Uterus (tissue), 4 donors: ENCODE measurements around the gene NMS. TPM values are rescaled to one million over a fixed set of nuclear protein-coding genes. Genes with fewer than 3 reads are reported as not detected.

ENCODE experiments used
- DNase-seq, 2 donors: peaks; one replicate each; pipeline ENCODE4 v3.0.0-alpha.2; 2019 to 2020
- H3K27ac ChIP-seq, 2 donors: fragments of 200-600 bp; sonication (generic); 1 replicate in 1 of 2; 2 replicates in 1 of 2; pipeline ENCODE4 v1.5.1; 2016 to 2018
- H3K27me3 ChIP-seq, 2 donors: fragments of 200-600 bp; sonication (generic); one replicate each; pipeline ENCODE4 v1.5.1; 2018 to 2019; ENCODE audit warnings: control low read depth in 1 of 2
- H3K36me3 ChIP-seq, 2 donors: fragments of 200-600 bp; sonication (generic); one replicate each; pipeline ENCODE4 v1.5.1; 2019; ENCODE audit warnings: control low read depth in 1 of 2
- H3K4me1 ChIP-seq, 2 donors: fragments of 200-600 bp; sonication (generic); one replicate each; pipeline ENCODE4 v1.5.1; 2018 to 2019; ENCODE audit warnings: control low read depth in 1 of 2
- H3K4me3 ChIP-seq, 2 donors: fragments of 200-600 bp; sonication (generic); 1 replicate in 1 of 2; 2 replicates in 1 of 2; pipeline ENCODE4 v1.5.1; 2018 to 2019; ENCODE audit warnings: mild to moderate bottlenecking in 1 of 2
- H3K9me3 ChIP-seq, 2 donors: fragments of 200-600 bp; sonication (generic); one replicate each; pipeline ENCODE4 v1.5.1; 2019; ENCODE audit warnings: control low read depth in 1 of 2
- POLR2A ChIP-seq, 2 donors: fragments of 450-650 bp; IDR thresholded peaks; one replicate each; pipeline ENCODE4 v1.6.1; 2016; ENCODE audit warnings: antibody characterized with exemption in 2 of 2, mild to moderate bottlenecking in 1 of 2, moderate library complexity in 1 of 2
- intact Hi-C: fragments of 100-400 bp; cut with DNase I; formaldehyde crosslinking; loops from one replicate; pipeline ENCODE4 v1.15.1; 2023; ENCODE audit warnings: low total_unique reads
- total RNA-seq, 4 donors: library from RNA; depleted of rRNA in 3 of 4; stranded (reverse); fragments of >200 nt in 3 of 4; gene quantifications; one replicate each; pipeline versions ENCODE4 v1.1.0 to v1.2.4, GENCODE V29; 2014 to 2023
- TF ChIP-seq, protein P1 (sequence below), 4 experiments: fragments of 200-600 bp in 2 of 4; fragments of 450-650 bp in 2 of 4; sonication (generic) in 2 of 4; IDR thresholded peaks; one replicate each; pipeline ENCODE4 v1.5.1; 2016 to 2019; ENCODE audit warnings: antibody characterized with exemption in 4 of 4, mild to moderate bottlenecking in 2 of 4, moderate library complexity in 1 of 4
- donor health status: DM: yes; HTN: yes; CAD: no.

NMS gene, protein sequence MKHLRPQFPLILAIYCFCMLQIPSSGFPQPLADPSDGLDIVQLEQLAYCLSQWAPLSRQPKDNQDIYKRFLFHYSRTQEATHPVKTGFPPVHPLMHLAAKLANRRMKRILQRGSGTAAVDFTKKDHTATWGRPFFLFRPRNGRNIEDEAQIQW
- total RNA-seq, result not detected

DNA sequence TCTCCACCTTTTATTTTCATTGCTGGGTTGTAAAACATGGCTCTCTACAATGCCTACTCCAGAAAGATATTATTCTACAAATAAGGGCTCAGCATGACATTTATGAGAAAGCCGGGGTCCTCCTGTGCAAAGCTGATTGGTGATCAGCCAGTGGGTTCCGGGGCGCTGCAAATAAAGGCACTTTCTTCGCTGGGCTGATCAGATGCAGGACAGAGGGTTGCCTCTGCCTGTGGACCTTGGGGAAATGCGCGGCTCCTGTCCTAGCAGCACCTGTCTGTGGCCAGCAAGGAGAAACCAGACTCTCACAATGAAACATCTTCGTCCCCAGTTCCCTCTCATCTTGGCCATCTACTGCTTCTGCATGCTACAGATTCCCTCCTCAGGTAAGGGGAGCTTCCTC, at the start of gene NMS:
NMS (plus strand) TSS at position 301 of the 400 bp plus-strand sequence; CDS start at position 308, 7 bp downstream.
- Histone ChIP-seq H3K36me3 (no peaks in the 10 kb centered on the region), H3K4me3 (no peak within 1 kb of the TSS), H3K9me3 (no peaks in the 10 kb centered on the region), H3K27me3 (no peaks in the 10 kb centered on the region), H3K27ac (no peak within 1 kb of the TSS), H3K4me1 (no peaks in the 10 kb centered on the region)
- no peak for TF ChIP-seq POLR2A (IDR thresholded peaks at IDR 0.05)
- TF ChIP-seq, protein P1, sequence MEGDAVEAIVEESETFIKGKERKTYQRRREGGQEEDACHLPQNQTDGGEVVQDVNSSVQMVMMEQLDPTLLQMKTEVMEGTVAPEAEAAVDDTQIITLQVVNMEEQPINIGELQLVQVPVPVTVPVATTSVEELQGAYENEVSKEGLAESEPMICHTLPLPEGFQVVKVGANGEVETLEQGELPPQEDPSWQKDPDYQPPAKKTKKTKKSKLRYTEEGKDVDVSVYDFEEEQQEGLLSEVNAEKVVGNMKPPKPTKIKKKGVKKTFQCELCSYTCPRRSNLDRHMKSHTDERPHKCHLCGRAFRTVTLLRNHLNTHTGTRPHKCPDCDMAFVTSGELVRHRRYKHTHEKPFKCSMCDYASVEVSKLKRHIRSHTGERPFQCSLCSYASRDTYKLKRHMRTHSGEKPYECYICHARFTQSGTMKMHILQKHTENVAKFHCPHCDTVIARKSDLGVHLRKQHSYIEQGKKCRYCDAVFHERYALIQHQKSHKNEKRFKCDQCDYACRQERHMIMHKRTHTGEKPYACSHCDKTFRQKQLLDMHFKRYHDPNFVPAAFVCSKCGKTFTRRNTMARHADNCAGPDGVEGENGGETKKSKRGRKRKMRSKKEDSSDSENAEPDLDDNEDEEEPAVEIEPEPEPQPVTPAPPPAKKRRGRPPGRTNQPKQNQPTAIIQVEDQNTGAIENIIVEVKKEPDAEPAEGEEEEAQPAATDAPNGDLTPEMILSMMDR (IDR thresholded peaks at IDR 0.05), result no peak
- intact Hi-C loops, result no loop called here
- no peak for DNase-seq

DNA sequence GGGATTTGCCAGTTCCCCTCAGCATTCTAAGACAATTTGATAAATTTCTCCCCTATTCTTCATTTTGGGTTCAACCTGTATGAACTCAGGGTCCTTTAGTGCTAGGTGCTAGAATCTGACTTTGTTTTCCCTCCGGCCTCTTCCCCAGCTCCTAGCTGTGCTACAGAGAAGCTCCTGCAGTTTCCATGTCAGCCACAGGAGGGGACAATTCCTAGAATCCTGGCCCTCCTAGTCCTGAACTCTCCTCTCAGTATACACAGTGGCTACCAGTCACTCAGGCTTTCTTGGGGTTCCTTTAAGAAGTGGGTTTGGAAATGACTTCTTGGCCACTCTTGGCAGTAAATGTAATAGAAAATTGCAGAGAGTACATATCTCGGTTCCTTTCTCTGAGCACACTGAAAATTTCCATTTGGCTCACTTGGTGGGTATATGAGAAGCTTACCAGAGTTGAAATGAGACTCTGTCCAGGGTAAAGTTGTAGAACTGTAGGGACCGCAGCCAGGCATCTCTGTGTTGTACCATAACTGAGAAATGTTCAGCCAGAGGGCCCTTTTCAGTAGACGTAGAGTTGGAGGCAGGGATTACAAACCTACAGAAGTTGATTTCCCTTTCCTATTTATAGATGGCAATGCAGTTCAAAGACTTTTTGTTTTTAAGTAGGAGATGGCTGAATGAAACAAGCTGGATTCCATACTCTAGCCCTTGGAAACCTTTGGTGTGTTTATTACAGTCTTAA, 47.8 kb upstream of the NMS start:
- Histone ChIP-seq H3K4me1 (no peaks in the 10 kb centered on the region), H3K9me3 (no peaks in the 10 kb centered on the region), H3K27ac (no peak overlapping the region), H3K4me3 (no peak overlapping the region), H3K27me3 (no peaks in the 10 kb centered on the region), H3K36me3 (no peaks in the 10 kb centered on the region)
- intact Hi-C loops, result no loop called here
- no peak for TF ChIP-seq POLR2A (IDR thresholded peaks at IDR 0.05)
- TF ChIP-seq, protein P1 (IDR thresholded peaks at IDR 0.05), result peak in 1 of 4 experiments; percentile 27
- DNase-seq, result no peak

DNA sequence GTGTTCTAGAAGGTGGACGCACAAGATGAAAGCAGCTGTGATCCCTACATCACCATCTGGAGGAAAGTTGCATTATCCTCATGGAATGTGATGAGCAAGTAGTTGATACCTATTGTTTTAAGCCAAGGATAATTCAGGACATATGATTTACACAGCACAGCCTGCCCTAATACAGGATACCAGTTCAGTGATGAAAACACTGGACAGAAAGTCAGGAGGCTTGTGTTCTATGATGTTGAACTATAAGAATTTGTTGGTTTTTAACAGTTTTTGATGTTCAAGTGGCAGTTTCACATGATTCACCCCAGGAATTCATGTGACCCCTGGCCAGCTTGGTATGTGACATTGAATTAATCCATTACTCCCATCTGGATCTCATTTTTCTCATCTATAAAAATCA, 46.7 kb upstream of the NMS start:
- intact Hi-C loops, result no loop called here
- H3K4me1 ChIP-seq, result no peaks in the 10 kb centered on the region
- H3K4me3 ChIP-seq, result no peak overlapping the region
- DNase-seq, result no peak
- H3K27me3 ChIP-seq, result no peaks in the 10 kb centered on the region
- no peaks in the 10 kb centered on the region for H3K9me3 ChIP-seq
- no peaks in the 10 kb centered on the region for H3K36me3 ChIP-seq
- TF ChIP-seq, protein P1 (IDR thresholded peaks at IDR 0.05), result no peak
- TF ChIP-seq POLR2A (IDR thresholded peaks at IDR 0.05), result no peak
- no peak overlapping the region for H3K27ac ChIP-seq

DNA sequence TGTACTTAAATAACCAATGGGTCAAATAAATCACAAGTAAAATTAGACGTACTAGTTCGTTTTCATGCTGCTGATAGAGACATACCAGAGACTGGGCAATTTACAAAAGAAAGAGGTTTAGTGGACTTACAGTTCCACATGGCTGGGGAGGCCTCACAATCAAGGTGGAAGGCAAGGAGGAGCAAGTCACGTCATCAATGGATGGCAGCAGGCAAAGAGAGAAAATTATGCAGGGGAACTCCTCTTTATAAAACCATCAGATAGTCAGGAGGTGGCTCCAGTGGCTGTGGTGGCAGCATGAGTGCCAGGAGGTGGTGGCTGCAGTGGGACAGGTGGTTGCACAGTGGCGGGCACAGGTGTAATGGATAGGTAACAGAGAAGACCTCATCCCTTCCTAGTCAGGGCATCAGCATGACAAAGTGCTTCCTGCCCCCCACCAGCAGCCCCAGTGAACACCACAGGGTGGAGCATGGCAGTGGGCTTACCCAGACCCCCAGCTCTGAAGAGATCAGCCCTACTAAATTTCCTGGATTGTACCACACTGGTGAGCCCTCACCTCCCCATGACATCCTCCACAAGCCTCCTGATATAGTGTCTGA, 45.9 kb upstream of the NMS start:
- Histone ChIP-seq H3K36me3 (no peaks in the 10 kb centered on the region), H3K4me3 (no peak overlapping the region), H3K27ac (peak overlapping the region in 1 of 2 donors; percentile 12), H3K4me1 (no peaks in the 10 kb centered on the region), H3K27me3 (no peaks in the 10 kb centered on the region), H3K9me3 (no peaks in the 10 kb centered on the region)
- no peak for DNase-seq
- TF ChIP-seq POLR2A (IDR thresholded peaks at IDR 0.05), result no peak
- TF ChIP-seq, protein P1 (IDR thresholded peaks at IDR 0.05), result no peak
- intact Hi-C loops, result no loop called here

DNA sequence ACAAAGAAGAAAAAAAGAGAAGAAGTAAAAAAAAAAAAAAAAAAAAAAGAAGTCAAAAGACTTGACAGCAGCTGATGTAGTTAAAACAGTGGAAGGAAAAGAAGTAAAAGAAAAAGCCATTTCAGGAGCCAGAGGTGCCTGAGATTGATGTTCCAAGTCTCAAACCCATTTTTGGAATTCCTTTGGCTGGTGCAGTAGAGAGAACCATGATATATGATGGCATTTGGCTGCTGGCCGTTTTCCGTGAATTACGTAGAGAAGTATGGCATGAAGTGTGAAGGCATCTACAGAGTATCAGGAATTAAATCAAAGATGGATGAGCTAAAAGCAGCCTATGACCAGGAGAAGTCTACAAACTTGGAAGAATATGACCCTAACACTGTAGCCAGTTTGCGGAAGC, 45.2 kb upstream of the NMS start:
- intact Hi-C loops, result no loop called here
- no peaks in the 10 kb centered on the region for H3K9me3 ChIP-seq
- no peak for TF ChIP-seq POLR2A (IDR thresholded peaks at IDR 0.05)
- TF ChIP-seq, protein P1 (IDR thresholded peaks at IDR 0.05), result no peak
- H3K4me3 ChIP-seq, result no peak overlapping the region
- H3K4me1 ChIP-seq, result no peaks in the 10 kb centered on the region
- DNase-seq, result peak in 1 of 2 donors; percentile 26
- H3K27me3 ChIP-seq, result no peaks in the 10 kb centered on the region
- H3K36me3 ChIP-seq, result no peaks in the 10 kb centered on the region
- peak overlapping the region in 1 of 2 donors; percentile 12 for H3K27ac ChIP-seq
